Measurements from ENCODE around the gene GPR143.

Gene GPR143

DNA sequence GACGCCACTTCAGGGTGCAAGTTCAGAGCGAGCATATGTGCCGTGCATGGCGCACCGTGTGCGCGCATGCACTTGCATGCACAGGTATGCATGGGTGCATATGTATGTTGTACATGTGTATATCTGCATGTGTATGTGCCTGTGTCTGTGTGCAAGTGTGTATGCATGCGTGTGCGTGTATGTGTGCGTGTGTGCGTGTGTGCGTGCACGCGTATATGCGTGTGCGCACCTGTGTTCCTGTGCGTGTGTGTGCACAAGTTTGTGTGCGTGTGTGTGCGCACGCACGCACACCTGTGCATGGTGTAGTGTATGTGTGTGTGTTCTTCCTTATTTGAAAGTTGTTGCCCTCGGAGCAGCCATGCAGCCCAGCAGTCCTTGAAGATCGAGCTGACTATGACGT, 76.8 kb downstream of the GPR143 start:
- ATAC-seq, result no peak

DNA sequence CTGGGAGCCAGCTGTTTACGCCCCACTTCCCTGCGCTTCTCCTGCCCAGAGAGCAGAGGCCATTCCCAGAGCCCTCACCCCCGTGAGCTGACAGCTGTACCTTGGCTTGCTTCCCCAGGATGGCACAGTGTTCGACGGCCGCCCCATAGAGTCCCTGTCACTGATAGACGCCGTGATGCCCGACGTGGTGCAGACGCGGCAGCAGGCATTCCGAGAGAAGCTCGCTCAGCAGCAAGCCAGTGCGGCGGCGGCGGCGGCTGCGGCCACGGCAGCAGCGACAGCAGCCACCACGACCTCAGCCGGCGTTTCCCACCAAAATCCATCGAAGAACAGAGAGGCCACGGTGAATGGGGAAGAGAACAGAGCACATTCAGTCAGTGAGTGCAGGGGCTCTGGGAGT, 77.7 kb downstream of the GPR143 start:
- no peak for ATAC-seq
- no peak for TF ChIP-seq POU6F1 (CRISPR knock-in tag; IDR thresholded peaks at IDR 0.05; ENCODE audit: borderline replicate concordance, low read depth)
- TF ChIP-seq RARB (CRISPR knock-in tag; IDR thresholded peaks at IDR 0.05), result no peak
- TF ChIP-seq TCF4 (CRISPR knock-in tag; IDR thresholded peaks at IDR 0.05; ENCODE audit: borderline replicate concordance), result no peak
- TF ChIP-seq PPARA (CRISPR knock-in tag; IDR thresholded peaks at IDR 0.05; ENCODE audit: borderline replicate concordance), result no peak
- no peak for TF ChIP-seq CSRNP3 (CRISPR knock-in tag; IDR thresholded peaks at IDR 0.05)
- TF ChIP-seq ZFP3 (CRISPR knock-in tag; IDR thresholded peaks at IDR 0.05), result no peak
- TF ChIP-seq SNAI2 (CRISPR knock-in tag; IDR thresholded peaks at IDR 0.05), result no peak
- no peak for TF ChIP-seq ZNF565 (CRISPR knock-in tag; conservative IDR thresholded peaks at IDR 0.05; ENCODE audit: low read depth)
- TF ChIP-seq ESRRG (CRISPR knock-in tag; IDR thresholded peaks at IDR 0.05), result no peak
- no peak for TF ChIP-seq ZC3H10 (CRISPR knock-in tag; IDR thresholded peaks at IDR 0.05)
- TF ChIP-seq ZNF8 (CRISPR knock-in tag; IDR thresholded peaks at IDR 0.05), result no peak
- TF ChIP-seq, protein P1, sequence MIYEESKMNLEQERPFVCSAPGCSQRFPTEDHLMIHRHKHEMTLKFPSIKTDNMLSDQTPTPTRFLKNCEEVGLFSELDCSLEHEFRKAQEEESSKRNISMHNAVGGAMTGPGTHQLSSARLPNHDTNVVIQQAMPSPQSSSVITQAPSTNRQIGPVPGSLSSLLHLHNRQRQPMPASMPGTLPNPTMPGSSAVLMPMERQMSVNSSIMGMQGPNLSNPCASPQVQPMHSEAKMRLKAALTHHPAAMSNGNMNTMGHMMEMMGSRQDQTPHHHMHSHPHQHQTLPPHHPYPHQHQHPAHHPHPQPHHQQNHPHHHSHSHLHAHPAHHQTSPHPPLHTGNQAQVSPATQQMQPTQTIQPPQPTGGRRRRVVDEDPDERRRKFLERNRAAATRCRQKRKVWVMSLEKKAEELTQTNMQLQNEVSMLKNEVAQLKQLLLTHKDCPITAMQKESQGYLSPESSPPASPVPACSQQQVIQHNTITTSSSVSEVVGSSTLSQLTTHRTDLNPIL (CRISPR knock-in tag; IDR thresholded peaks at IDR 0.05; ENCODE audit: low read depth), result no peak
- TF ChIP-seq ZFP30 (CRISPR knock-in tag; IDR thresholded peaks at IDR 0.05), result no peak
- TF ChIP-seq OSR1 (CRISPR knock-in tag; IDR thresholded peaks at IDR 0.05), result no peak
- TF ChIP-seq, protein P2, sequence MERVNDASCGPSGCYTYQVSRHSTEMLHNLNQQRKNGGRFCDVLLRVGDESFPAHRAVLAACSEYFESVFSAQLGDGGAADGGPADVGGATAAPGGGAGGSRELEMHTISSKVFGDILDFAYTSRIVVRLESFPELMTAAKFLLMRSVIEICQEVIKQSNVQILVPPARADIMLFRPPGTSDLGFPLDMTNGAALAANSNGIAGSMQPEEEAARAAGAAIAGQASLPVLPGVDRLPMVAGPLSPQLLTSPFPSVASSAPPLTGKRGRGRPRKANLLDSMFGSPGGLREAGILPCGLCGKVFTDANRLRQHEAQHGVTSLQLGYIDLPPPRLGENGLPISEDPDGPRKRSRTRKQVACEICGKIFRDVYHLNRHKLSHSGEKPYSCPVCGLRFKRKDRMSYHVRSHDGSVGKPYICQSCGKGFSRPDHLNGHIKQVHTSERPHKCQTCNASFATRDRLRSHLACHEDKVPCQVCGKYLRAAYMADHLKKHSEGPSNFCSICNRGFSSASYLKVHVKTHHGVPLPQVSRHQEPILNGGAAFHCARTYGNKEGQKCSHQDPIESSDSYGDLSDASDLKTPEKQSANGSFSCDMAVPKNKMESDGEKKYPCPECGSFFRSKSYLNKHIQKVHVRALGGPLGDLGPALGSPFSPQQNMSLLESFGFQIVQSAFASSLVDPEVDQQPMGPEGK (CRISPR knock-in tag; IDR thresholded peaks at IDR 0.05; ENCODE audit: borderline replicate concordance), result no peak

More for the DNA sequence above, 76.8 kb downstream of the GPR143 start:
- TF ChIP-seq CSDC2 (CRISPR knock-in tag; IDR thresholded peaks at IDR 0.05) (no peak), ARNTL (CRISPR knock-in tag; IDR thresholded peaks at IDR 0.05; ENCODE audit: borderline replicate concordance, low read depth) (no peak), PPARA (CRISPR knock-in tag; IDR thresholded peaks at IDR 0.05; ENCODE audit: borderline replicate concordance) (no peak), SNAI2 (CRISPR knock-in tag; IDR thresholded peaks at IDR 0.05) (no peak), TCF4 (CRISPR knock-in tag; IDR thresholded peaks at IDR 0.05; ENCODE audit: borderline replicate concordance) (no peak), ZFP3 (CRISPR knock-in tag; IDR thresholded peaks at IDR 0.05) (no peak), TOX (CRISPR knock-in tag; IDR thresholded peaks at IDR 0.05; ENCODE audit: borderline replicate concordance) (no peak), RARB (CRISPR knock-in tag; IDR thresholded peaks at IDR 0.05) (no peak), ZNF8 (CRISPR knock-in tag; IDR thresholded peaks at IDR 0.05) (no peak)

GRCh38 chrX:9683350-9683749, 82.3 kb downstream of the GPR143 start:
- no peak for ATAC-seq
- TF ChIP-seq, protein P3, sequence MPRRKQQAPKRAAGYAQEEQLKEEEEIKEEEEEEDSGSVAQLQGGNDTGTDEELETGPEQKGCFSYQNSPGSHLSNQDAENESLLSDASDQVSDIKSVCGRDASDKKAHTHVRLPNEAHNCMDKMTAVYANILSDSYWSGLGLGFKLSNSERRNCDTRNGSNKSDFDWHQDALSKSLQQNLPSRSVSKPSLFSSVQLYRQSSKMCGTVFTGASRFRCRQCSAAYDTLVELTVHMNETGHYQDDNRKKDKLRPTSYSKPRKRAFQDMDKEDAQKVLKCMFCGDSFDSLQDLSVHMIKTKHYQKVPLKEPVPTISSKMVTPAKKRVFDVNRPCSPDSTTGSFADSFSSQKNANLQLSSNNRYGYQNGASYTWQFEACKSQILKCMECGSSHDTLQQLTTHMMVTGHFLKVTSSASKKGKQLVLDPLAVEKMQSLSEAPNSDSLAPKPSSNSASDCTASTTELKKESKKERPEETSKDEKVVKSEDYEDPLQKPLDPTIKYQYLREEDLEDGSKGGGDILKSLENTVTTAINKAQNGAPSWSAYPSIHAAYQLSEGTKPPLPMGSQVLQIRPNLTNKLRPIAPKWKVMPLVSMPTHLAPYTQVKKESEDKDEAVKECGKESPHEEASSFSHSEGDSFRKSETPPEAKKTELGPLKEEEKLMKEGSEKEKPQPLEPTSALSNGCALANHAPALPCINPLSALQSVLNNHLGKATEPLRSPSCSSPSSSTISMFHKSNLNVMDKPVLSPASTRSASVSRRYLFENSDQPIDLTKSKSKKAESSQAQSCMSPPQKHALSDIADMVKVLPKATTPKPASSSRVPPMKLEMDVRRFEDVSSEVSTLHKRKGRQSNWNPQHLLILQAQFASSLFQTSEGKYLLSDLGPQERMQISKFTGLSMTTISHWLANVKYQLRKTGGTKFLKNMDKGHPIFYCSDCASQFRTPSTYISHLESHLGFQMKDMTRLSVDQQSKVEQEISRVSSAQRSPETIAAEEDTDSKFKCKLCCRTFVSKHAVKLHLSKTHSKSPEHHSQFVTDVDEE (CRISPR knock-in tag; IDR thresholded peaks at IDR 0.05), result no peak
- TF ChIP-seq CSDC2 (CRISPR knock-in tag; IDR thresholded peaks at IDR 0.05) (no peak), ZNF565 (CRISPR knock-in tag; conservative IDR thresholded peaks at IDR 0.05; ENCODE audit: low read depth) (no peak), CSRNP3 (CRISPR knock-in tag; IDR thresholded peaks at IDR 0.05) (no peak), OSR1 (CRISPR knock-in tag; IDR thresholded peaks at IDR 0.05) (no peak)
